Activated CD8-positive, alpha-beta memory T cell treated with anti-CD3 and anti-CD28 coated beads for 4 hours (primary cell): Measurements from ENCODE around the gene CALML5.

Source experiments
- DNase-seq, 2 donors: peaks; one replicate each; pipeline ENCODE4 v3.0.0-alpha.2; 2020; ENCODE audit warnings: low read depth in 2 of 2

The CALML5 gene

GRCh38 chr10:5499493-5500140 is at the start of gene CALML5:
CALML5 (minus strand) TSS chr10:5499570; CDS start chr10:5499438, 132 bp downstream.
- DNase-seq, result no peak

- DNase-seq, result no peak
Measured at GRCh38 chr10:5547931-5548660, 48.7 kb upstream of the CALML5 start.

- no peak for DNase-seq
Measured at GRCh38 chr10:5547681-5547930, 48.2 kb upstream of the CALML5 start.

GRCh38 chr10:5546891-5547680 is 47.7 kb upstream of the CALML5 start:
- no peak for DNase-seq

GRCh38 chr10:5545778-5546710 is 46.7 kb upstream of the CALML5 start:
- no peak for DNase-seq

- DNase-seq, result no peak
Measured at GRCh38 chr10:5545426-5545777, 46.0 kb upstream of the CALML5 start.

GRCh38 chr10:5545011-5545410 is 45.6 kb upstream of the CALML5 start:
- DNase-seq, result no peak

- no peak for DNase-seq
Measured at GRCh38 chr10:5544216-5544805, 44.9 kb upstream of the CALML5 start.

GRCh38 chr10:5543623-5544022 is 44.3 kb upstream of the CALML5 start:
- DNase-seq, result no peak

- no peak for DNase-seq
Measured at GRCh38 chr10:5542100-5542499, 42.7 kb upstream of the CALML5 start.

- no peak for DNase-seq
Measured at GRCh38 chr10:5540891-5541290, 41.5 kb upstream of the CALML5 start.

GRCh38 chr10:5540080-5540479 is 40.7 kb upstream of the CALML5 start:
- DNase-seq, result no peak

GRCh38 chr10:5538892-5539651 is 39.7 kb upstream of the CALML5 start:
- no peak for DNase-seq

GRCh38 chr10:5538446-5538845 is 39.1 kb upstream of the CALML5 start:
- no peak for DNase-seq

GRCh38 chr10:5537684-5538083 is 38.3 kb upstream of the CALML5 start:
- no peak for DNase-seq

- DNase-seq, result no peak
Measured at GRCh38 chr10:5536486-5537081, 37.2 kb upstream of the CALML5 start.

GRCh38 chr10:5534880-5535856 is 35.8 kb upstream of the CALML5 start:
- DNase-seq, result no peak

- no peak for DNase-seq
Measured at GRCh38 chr10:5534051-5534821, 34.9 kb upstream of the CALML5 start.
